Testis (tissue), 2 donors: ENCODE data around the gene ABCD4.
A peak's percentile ranks its signal among the peaks of the same experiment; 100 is the strongest.

Source experiments
- POLR2A ChIP-seq: fragments of 450-650 bp; IDR thresholded peaks from one replicate; pipeline ENCODE4 v1.6.1; 2017; ENCODE audit warnings: antibody characterized with exemption, mild to moderate bottlenecking, moderate library complexity
- TF ChIP-seq, protein P1 (sequence below), 3 experiments: fragments of 450-650 bp in 2 of 3; fragments of 200-600 bp in 1 of 3; sonication (generic) in 1 of 3; IDR thresholded peaks; one replicate each; pipeline ENCODE4 v1.5.1; 2016 to 2019; ENCODE audit warnings: antibody characterized with exemption in 3 of 3, mild to moderate bottlenecking in 2 of 3, moderate library complexity in 1 of 3

DNA sequence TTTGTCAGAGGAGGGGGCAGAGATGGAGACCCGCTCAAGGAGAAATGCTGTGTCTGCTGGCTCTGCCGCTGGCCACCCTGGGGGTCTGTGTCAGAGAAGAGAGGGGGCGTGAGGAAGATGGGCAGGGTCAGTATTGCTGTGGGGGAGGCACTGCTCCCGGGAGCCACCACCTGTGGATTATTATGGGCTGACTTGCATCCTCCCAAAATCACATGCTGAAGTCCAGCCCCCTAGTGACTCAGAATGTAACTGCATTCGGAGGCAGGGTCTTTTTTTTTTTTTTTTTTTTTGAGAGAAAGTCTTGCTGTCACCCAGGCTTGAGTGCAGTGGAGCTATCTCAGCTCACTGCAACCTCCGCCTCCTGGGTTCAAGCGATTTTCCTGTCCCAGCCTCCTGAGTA, 12.3 kb downstream of the ABCD4 start:
- TF ChIP-seq, protein P1, sequence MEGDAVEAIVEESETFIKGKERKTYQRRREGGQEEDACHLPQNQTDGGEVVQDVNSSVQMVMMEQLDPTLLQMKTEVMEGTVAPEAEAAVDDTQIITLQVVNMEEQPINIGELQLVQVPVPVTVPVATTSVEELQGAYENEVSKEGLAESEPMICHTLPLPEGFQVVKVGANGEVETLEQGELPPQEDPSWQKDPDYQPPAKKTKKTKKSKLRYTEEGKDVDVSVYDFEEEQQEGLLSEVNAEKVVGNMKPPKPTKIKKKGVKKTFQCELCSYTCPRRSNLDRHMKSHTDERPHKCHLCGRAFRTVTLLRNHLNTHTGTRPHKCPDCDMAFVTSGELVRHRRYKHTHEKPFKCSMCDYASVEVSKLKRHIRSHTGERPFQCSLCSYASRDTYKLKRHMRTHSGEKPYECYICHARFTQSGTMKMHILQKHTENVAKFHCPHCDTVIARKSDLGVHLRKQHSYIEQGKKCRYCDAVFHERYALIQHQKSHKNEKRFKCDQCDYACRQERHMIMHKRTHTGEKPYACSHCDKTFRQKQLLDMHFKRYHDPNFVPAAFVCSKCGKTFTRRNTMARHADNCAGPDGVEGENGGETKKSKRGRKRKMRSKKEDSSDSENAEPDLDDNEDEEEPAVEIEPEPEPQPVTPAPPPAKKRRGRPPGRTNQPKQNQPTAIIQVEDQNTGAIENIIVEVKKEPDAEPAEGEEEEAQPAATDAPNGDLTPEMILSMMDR (IDR thresholded peaks at IDR 0.05) = peak in 1 of 3 experiments; percentile 45
- TF ChIP-seq POLR2A = no peak
